GM12891 (cell line): ENCODE measurements around the gene ANGPTL4. TPM values are rescaled to one million over a fixed set of nuclear protein-coding genes. Genes with fewer than 3 reads are reported as not detected.
"Not testable (repeated sequence)": the region's sequence is repeated elsewhere in the genome, so short reads cannot be mapped to it uniquely, and the experiment has no call there.

ENCODE experiments used
- DNase-seq: peaks from one replicate; pipeline ENCODE4 v3.0.0; 2011; ENCODE audit warnings: low spot score; ENCODE audit not compliant: insufficient read length
- FAIRE-seq: peaks from 2 replicates; lab custom pipeline; 2011; peaks lifted over from hg19 to GRCh38; lab: Jason Lieb, UNC
- PAX5 ChIP-seq: IDR thresholded peaks from 2 replicates; pipeline ENCODE4 v1.6.1; 2011; ENCODE audit warnings: low read length, moderate library complexity, mild to moderate bottlenecking; ENCODE audit not compliant: insufficient read depth, severe bottlenecking
- POLR2A ChIP-seq: IDR thresholded peaks from 2 replicates; pipeline ENCODE4 v1.6.1; 2011; ENCODE audit warnings: low read depth, low read length, control low read depth
- POLR2AphosphoS5 ChIP-seq: IDR thresholded peaks from 2 replicates; pipeline ENCODE4 v1.6.1; 2011; ENCODE audit warnings: low read depth, low read length, control low read depth
- POU2F2 ChIP-seq: IDR thresholded peaks from 2 replicates; pipeline ENCODE4 v1.6.1; 2011; ENCODE audit warnings: low read depth, mild to moderate bottlenecking, control low read depth, low read length, moderate library complexity
- SPI1 ChIP-seq: IDR thresholded peaks from 2 replicates; pipeline ENCODE4 v1.6.1; 2011; ENCODE audit warnings: low read depth, low read length, control low read depth
- TAF1 ChIP-seq: IDR thresholded peaks from 2 replicates; pipeline ENCODE4 v1.6.1; 2011; ENCODE audit warnings: low read depth, low read length, control low read depth
- polyA plus RNA-seq: library from polyadenylated mRNA; unstranded; fragments of >200 nt; gene quantifications from one replicate; pipeline ENCODE4 v1.2.1, GENCODE V29; 2012; ENCODE audit warnings: low read depth, missing spikeins, inconsistent platforms; ENCODE audit not compliant: missing spikeins

The ANGPTL4 gene
- 0.12 TPM for polyA plus RNA-seq

- no peak for DNase-seq
- no peak for TF ChIP-seq TAF1
- TF ChIP-seq POLR2AphosphoS5, result no peak
- no peak for TF ChIP-seq POU2F2
- no peak for TF ChIP-seq PAX5
- no peak for TF ChIP-seq POLR2A
- no peak for TF ChIP-seq SPI1
- no peak for FAIRE-seq
Measured at GRCh38 chr19:8363803-8364771, at the start of gene ANGPTL4. TSS of gene ANGPTL4 (plus strand) at chr19:8364155. CDS start at chr19:8364322, 167 bp downstream.

GRCh38 chr19:8314981-8315640 lies 48.8 kb upstream of the ANGPTL4 start:
- DNase-seq, FAIRE-seq: not testable (repeated sequence)

GRCh38 chr19:8316351-8317125 lies 47.4 kb upstream of the ANGPTL4 start:
- TF ChIP-seq TAF1, result no peak
- TF ChIP-seq PAX5, result no peak
- TF ChIP-seq POU2F2, result no peak
- no peak for TF ChIP-seq SPI1
- TF ChIP-seq POLR2AphosphoS5, result no peak
- TF ChIP-seq POLR2A, result no peak
- FAIRE-seq (no peak), DNase-seq (no peak)

GRCh38 chr19:8318835-8319234 lies 45.1 kb upstream of the ANGPTL4 start:
- not testable (repeated sequence) for FAIRE-seq, DNase-seq

- FAIRE-seq (no peak), DNase-seq (no peak)
- no peak for TF ChIP-seq POU2F2
Measured at GRCh38 chr19:8319807-8320520, 44.0 kb upstream of the ANGPTL4 start.

GRCh38 chr19:8320564-8321066 lies 43.3 kb upstream of the ANGPTL4 start:
- DNase-seq, result no peak
- peak; percentile 26 for FAIRE-seq
- TF ChIP-seq POU2F2 (no peak), PAX5 (no peak), TAF1 (no peak), SPI1 (no peak), POLR2AphosphoS5 (no peak), POLR2A (no peak)

GRCh38 chr19:8321067-8321985 lies 42.6 kb upstream of the ANGPTL4 start, which contains the start of the genes NDUFA7 and RPS28:
TSS of gene NDUFA7 (minus strand) at chr19:8321375. CDS start at chr19:8321358, 17 bp downstream.
TSS of gene RPS28 (plus strand) at chr19:8321496. CDS start at chr19:8321531, 35 bp downstream.
- FAIRE-seq, result peak; percentile 96
- TF ChIP-seq TAF1 (peak; percentile 97), SPI1 (peak; percentile 61), POU2F2 (peak; percentile 74), POLR2A (peak; percentile 94), POLR2AphosphoS5 (peak; percentile 86), PAX5 (no peak)
- DNase-seq, result peak; percentile 91

- FAIRE-seq (no peak), DNase-seq (no peak)
- TF ChIP-seq POLR2AphosphoS5 (no peak), PAX5 (no peak), SPI1 (no peak), TAF1 (no peak), POU2F2 (no peak), POLR2A (no peak)
Measured at GRCh38 chr19:8321986-8322637, 41.8 kb upstream of the ANGPTL4 start.
